HEK293 (cell line): ENCODE measurements around the gene KLHDC9.
A peak's percentile ranks its signal among the peaks of the same experiment; 100 is the strongest.

Experiments
- ELK4 ChIP-seq: IDR thresholded peaks from 2 replicates; pipeline ENCODE4 v1.6.1; 2011; ENCODE audit warnings: mild to moderate bottlenecking, low read depth, low read length, borderline replicate concordance
- HOXA7 ChIP-seq: sonication (generic); formaldehyde crosslinking; IDR thresholded peaks from 2 replicates; pipeline ENCODE4 v1.8.1; 2022; ENCODE audit warnings: missing genetic modification reagents, borderline replicate concordance
- PRDM10 ChIP-seq: fragments of 450-650 bp; formaldehyde crosslinking; IDR thresholded peaks from 2 replicates; pipeline ENCODE4 v1.5.1; 2016; ENCODE audit warnings: missing biosample characterization, missing genetic modification characterization
- YY1 ChIP-seq: fragments of 450-650 bp; formaldehyde crosslinking; IDR thresholded peaks from 2 replicates; pipeline ENCODE4 v1.5.1; 2018; ENCODE audit warnings: missing biosample characterization, missing genetic modification characterization
- ZBTB26 ChIP-seq: fragments of 450-650 bp; formaldehyde crosslinking; optimal IDR thresholded peaks from 2 replicates; pipeline ENCODE3; 2016; ENCODE audit warnings: missing biosample characterization, mild to moderate bottlenecking, missing genetic modification characterization
- ZFP3 ChIP-seq: fragments of 450-650 bp; formaldehyde crosslinking; IDR thresholded peaks from 2 replicates; pipeline ENCODE4 v1.5.1; 2016; ENCODE audit warnings: low read depth, missing biosample characterization, missing genetic modification characterization
- ZFP37 ChIP-seq: fragments of 450-650 bp; formaldehyde crosslinking; IDR thresholded peaks from 2 replicates; pipeline ENCODE4 v1.5.1; 2016; ENCODE audit warnings: missing biosample characterization, missing genetic modification characterization
- ZNF629 ChIP-seq: fragments of 450-650 bp; formaldehyde crosslinking; IDR thresholded peaks from 2 replicates; pipeline ENCODE4 v1.5.1; 2017; ENCODE audit warnings: missing biosample characterization, missing genetic modification characterization
- ZNF747 ChIP-seq: fragments of 450-650 bp; formaldehyde crosslinking; IDR thresholded peaks from 2 replicates; pipeline ENCODE4 v1.5.1; 2016; ENCODE audit warnings: missing biosample characterization, missing genetic modification characterization
- ZNF776 ChIP-seq: fragments of 450-650 bp; formaldehyde crosslinking; IDR thresholded peaks from 2 replicates; pipeline ENCODE4 v1.5.0; 2017; ENCODE audit warnings: missing biosample characterization, missing genetic modification characterization, borderline replicate concordance
- ZSCAN30 ChIP-seq: fragments of 450-650 bp; IDR thresholded peaks from 2 replicates; pipeline ENCODE4 v1.5.1; 2018; ENCODE audit warnings: missing biosample characterization, mild to moderate bottlenecking, missing genetic modification characterization, moderate library complexity
- TF ChIP-seq, protein P1 (sequence below): fragments of 450-650 bp; formaldehyde crosslinking; IDR thresholded peaks from 2 replicates; pipeline ENCODE4 v1.5.1; 2016; ENCODE audit warnings: missing biosample characterization, missing genetic modification characterization

DNA sequence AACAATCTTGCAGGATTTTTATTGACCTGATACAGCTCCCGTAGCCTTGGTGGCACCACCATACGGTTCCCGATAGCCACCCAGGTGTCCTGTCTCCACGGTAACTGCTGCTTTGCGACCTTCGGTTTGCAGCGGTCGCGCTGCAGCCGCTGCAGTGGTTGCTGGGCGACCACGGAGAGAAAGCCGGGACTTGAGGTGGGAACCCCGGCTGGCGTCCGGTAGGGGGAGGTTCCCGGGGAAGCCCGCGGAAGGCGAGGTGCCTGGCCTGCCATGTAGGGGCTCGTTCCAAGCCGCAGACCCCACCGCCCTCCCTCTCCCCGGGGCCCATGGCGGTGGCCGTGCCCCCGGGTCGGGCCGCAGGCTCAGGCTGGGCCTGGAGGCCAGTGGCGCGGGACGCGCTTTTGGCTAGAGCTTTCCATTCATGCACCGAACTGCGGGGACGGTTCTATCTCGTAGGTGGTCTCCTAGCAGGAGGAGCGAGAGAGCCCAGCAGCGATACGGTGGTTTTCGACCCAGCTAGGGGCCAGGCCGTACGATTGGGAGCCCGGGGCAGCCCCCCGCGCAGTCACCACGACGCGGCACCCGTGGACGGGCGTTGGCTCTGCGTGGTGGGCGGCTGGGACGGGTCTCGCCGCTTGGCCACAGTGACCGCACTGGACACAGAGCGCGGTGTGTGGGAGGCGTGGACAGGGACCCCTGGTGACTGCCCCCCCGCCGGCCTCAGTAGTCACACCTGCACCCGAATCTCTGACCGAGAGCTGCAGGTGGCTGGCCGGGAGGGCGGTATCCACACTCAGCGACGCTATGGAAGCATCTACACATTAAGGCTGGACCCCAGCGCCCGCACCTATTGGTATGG is at the start of gene KLHDC9:
- TF ChIP-seq ZNF776 (tag by site-specific recombination) (no peak), ZFP3 (tag by site-specific recombination) (no peak), ZBTB26 (tag by site-specific recombination) (peak; percentile 38), YY1 (tag by site-specific recombination) (no peak), ZSCAN30 (tag by site-specific recombination) (no peak), ELK4 (no peak), ZNF629 (tag by site-specific recombination) (no peak), PRDM10 (tag by site-specific recombination) (no peak), ZFP37 (tag by site-specific recombination) (no peak), HOXA7 (no peak), ZNF747 (no peak)
- TF ChIP-seq, protein P1, sequence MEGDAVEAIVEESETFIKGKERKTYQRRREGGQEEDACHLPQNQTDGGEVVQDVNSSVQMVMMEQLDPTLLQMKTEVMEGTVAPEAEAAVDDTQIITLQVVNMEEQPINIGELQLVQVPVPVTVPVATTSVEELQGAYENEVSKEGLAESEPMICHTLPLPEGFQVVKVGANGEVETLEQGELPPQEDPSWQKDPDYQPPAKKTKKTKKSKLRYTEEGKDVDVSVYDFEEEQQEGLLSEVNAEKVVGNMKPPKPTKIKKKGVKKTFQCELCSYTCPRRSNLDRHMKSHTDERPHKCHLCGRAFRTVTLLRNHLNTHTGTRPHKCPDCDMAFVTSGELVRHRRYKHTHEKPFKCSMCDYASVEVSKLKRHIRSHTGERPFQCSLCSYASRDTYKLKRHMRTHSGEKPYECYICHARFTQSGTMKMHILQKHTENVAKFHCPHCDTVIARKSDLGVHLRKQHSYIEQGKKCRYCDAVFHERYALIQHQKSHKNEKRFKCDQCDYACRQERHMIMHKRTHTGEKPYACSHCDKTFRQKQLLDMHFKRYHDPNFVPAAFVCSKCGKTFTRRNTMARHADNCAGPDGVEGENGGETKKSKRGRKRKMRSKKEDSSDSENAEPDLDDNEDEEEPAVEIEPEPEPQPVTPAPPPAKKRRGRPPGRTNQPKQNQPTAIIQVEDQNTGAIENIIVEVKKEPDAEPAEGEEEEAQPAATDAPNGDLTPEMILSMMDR (tag by site-specific recombination), result peak; percentile 87
